Epithelial cell of prostate (primary cell): Measurements from ENCODE around the gene CBLN3.
"Not testable (repeated sequence)": the region's sequence is repeated elsewhere in the genome, so short reads cannot be mapped to it uniquely, and the experiment has no call there.

Experiments
- DNase-seq: peaks from one replicate; pipeline ENCODE4 v3.0.0-alpha.2; 2011; ENCODE audit warnings: low read depth, low spot score
- H3K27ac ChIP-seq: fragments of 450-650 bp; 2 replicates; pipeline ENCODE4 v1.5.1; 2017; ENCODE audit warnings: mild to moderate bottlenecking

The CBLN3 gene

DNA sequence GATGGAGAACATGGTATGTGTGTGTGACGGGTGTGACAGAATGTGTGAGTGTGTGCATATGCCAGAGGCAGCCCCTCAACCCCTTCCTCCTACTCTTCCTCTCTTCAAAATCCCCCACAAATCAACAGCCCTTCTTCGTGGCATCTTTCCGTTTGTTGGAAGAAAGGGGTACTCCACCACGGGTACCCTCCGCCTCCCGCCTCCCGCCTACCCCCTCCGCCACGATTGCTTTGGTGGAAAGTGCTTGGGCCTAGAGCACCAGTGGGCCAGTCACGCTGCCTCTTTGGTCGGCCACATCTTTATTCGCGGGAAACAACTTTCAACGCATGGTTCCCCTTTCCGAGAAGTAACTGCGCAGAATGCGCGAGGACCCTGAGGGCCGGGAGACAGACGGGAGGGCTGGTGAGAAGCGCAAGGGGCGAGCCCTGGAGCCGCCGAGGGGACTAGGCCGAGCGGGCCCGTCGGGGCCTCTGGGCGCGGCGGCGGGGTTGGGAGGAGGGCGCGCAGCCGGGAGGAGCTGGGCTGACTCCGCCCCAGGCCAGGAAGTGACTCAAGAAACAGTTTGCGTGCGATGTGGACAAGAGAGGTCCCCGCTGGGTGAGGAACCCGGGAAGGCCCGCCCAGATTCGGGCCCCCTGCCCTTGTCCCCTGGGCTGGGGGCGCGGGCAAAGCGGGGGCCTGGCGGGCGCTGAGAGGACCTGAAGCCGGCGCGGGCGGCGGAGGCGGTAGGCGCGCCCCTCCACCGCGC, at the start of gene CBLN3, which contains the start of gene KHNYN:
TSS of gene CBLN3 (minus strand) at position 274 of the 748 bp plus-strand sequence. CDS start 614 bp downstream, outside the sequence.
TSS of gene KHNYN (plus strand) at position 560 of the 748 bp plus-strand sequence. CDS start 777 bp downstream, outside the sequence.
- DNase-seq, result peak; percentile 49
- H3K27ac ChIP-seq, result peak within 1 kb of the TSS; percentile 96

DNA sequence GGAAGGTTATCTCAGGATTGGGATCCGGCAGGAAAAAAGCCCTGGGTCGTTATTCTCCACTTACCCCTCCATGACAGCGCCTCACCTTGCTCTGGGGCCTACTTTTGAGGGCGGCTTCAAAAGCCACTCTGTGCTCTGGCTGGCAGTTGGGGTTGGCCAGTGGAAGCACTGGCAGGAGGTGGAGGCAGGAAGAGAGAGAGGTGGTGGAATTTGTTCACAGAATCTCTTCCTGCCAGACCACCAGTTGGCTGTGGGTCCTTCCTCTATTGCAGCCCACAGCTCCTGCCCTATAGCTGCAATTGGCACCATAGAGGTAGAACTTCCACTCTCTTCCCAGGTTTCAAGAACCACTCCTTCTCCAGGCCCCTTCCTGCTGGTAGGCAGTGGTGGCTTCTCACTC, 45.8 kb upstream of the CBLN3 start:
- no peak overlapping the region for H3K27ac ChIP-seq
- no peak for DNase-seq

DNA sequence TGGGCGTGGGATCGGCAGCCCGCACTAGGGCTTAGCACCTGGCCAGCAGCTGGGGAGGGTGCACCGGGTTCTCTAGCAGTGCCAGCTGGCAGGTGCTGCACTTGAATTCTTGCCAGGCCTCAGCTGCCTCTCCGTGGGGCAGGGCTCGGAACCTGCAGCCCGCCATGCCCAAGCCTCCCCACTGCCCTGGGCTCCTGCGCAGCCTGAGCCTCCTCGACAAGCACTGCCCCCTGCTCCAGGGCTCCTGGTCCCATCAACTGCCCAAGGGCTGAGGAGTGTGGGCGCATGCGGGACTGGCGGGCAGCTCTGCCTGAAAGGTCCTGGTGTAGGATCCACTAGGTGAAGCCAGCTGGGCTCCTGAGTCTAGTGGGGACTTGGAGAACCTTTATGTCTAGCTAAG, 43.7 kb upstream of the CBLN3 start:
- H3K27ac ChIP-seq, result no peak overlapping the region
- no peak for DNase-seq

DNA sequence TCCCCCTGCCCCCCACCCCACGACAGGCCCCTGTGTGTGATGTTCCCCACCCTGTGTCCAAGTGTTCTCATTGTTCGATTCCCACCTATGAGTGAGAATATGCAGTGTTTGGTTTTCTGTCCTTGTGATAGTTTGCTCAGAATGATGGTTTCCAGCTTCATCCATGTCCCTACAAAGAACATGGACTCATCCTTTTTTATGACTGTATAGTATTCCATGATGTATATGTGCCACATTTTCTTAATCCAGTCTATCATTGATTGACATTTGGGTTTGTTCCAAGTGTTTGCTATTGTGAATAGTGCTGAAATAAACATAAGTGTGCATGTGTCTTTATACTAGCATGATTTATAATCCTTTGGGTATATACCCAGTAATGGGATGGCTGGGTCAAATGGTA, 41.0 kb upstream of the CBLN3 start:
- not testable (repeated sequence) for DNase-seq, H3K27ac ChIP-seq

DNA sequence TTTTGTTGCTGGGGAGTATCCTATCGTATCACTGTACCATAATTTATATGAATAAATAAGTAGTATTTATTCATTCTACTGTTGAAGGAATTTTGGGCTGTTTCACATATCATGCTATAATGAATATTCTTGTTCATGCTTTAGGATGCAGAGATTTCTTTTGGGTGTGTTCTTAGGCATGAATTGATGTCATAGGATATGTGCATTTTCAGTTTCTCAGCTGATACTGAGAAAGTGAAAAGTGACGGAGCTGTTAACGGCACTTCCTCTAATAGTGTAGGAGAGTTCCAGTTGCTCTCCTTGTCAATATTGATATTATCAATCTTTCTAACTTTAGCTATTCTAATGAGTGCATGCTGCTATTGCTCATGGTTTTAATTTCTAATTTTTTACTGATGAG, 36.3 kb upstream of the CBLN3 start:
- DNase-seq, result no peak
- no peak overlapping the region for H3K27ac ChIP-seq

DNA sequence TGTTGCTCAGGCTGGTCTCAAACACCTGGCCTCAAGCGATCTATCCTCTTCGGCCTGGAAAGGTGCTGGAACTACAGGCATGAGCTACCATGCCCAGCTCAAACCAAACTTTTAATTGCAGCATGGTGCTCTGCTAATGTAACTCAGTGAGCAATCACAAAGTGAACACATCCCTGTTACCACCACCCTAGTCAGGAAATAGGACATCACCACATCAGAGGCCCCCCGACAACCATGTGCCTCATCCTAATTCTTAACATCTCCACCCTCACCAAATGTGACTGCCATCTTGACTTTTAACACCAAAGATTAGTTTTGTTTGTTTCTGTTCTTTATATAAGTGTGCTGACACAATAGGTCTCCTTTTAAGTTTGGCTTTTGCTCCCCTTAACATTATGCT, 35.9 kb upstream of the CBLN3 start:
- no peak overlapping the region for H3K27ac ChIP-seq
- DNase-seq, result no peak

DNA sequence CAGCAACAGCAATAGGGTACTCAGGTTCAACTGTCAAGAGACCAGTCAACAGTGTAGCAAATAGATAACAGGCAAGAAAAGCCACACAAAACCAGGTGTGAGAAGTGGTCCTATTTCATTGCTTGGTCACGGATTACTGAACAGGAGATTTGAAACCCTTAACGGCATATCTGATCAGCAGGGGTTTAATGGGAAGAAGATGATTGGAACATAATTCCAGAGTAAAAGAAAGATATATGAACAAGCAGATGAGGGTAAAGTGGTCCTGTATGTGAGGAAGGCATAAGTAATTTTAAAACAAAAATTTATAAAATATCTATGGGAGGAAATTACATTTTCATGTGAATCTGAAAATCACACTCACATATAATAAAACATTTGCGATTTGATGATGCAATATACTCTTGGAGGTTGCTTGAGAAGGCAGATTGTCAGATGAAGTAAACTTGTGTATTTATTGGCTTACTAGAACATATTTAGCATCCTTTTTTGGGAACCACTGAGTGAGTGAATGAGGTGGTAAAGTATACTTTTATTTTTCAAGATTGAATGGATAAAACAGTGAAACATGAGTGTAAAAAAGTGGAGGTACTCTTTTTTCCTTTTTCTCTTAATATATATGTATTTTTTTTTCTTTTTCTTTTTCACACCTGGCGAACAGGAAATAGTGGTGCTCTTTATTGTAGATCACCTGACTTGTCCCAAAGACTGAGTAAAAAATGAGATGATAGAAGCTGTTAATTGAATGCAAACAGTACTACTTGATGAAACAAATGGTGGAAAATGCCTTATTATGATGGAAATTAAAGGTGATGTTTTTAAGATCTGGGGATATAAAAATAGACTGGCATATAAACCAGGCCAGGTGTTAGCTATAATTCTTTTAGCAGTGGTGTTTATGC, 34.7 kb upstream of the CBLN3 start:
- no peak overlapping the region for H3K27ac ChIP-seq
- no peak for DNase-seq

DNA sequence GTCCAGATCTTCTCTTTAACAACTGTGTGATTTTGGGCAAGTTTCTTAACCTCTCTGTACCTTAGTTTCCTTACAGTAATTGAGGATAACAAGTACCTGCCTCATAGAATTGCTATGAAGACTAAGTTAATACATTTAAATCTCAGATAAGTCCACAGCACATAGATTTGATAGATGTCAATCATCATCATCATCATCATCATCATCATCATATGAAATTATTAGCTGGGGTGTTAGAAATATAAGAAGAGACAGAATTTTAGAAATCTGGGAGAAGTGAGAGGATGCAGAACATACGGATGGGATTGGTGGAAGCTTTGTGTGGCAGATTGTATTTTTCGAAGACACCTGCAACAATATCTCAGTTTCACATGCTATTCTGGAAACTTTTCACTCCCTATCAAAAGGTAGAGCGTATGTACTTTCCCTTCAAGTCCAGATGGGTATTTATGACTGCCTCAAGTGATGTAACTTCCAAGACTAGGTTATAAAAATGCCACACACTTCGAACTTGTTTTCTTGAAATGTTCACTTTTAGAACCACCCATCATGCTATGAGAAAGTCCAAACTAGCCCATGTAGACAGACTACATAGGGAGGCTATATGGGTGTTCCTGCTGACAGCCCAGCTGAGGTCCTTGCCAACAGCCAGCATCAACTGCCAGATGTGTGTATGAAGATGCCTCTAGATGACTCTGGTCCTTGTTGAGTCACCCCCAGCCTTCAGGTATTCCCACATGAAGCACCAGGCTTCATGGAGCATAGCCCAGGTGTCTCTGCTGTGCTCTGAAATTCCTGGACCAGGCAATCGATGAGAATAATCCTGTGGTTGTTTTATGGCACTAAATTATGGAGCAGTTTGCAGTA, 33.8 kb upstream of the CBLN3 start:
- H3K27ac ChIP-seq, result no peak overlapping the region
- no peak for DNase-seq

DNA sequence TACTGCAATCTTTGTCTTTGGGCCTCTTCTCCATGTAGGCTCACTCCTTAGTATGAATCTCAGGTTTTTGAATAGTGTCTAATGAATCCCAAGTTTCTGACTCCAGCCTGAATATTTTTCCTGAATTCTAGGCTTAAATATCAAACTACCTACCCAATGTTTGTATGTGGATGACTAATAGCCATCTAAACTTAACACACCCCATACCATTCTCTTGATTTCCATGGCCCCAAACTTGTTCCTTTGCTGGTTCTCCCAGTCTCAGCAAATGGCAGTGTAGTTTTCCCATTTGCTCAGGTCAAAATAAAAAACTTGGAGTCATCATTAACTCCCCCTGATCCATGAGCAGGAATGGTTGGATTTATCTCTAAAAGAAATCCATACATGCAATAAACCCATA, 31.9 kb upstream of the CBLN3 start:
- H3K27ac ChIP-seq, result peak overlapping the region; percentile 56
- no peak for DNase-seq

DNA sequence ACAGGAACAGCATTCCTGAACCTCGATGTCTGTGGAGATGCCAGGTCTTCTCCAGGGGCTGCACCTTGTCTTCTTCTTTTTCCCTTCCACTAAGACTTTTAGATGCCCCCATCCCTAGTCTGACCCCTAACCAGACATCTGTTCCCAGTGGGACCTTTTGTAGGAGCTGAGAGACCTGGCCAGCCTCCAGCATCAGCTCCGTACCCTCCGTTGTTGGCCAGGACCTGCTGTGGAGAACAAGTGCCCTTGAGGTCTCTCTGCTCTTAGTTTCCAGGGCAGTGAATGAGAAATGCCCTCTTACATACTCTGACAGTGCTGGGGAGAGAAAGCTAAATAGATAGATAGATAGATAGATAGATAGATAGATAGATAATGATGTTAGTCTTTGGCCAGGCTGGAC, 29.9 kb upstream of the CBLN3 start:
- H3K27ac ChIP-seq, result no peak overlapping the region
- DNase-seq, result no peak

DNA sequence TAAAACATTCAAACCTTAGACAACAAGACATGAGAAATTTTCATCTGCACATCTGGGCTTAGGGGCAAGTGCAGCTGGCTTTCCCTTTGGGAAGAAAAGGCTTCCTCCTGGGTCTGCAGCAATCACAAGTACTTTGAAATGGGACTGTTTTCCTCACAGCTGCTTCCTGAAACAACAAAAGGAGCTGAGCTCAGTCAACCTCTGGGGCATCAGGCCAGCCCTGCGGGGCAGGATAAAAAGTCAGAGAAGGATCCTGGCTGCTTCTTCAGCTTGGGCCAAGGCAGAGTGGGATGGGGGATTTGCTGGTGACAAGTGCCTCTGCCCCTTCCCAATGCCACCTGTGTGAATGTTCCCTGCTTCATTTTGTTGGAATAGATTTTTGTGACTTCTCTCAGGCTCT, 29.3 kb upstream of the CBLN3 start:
- no peak overlapping the region for H3K27ac ChIP-seq
- DNase-seq, result no peak

DNA sequence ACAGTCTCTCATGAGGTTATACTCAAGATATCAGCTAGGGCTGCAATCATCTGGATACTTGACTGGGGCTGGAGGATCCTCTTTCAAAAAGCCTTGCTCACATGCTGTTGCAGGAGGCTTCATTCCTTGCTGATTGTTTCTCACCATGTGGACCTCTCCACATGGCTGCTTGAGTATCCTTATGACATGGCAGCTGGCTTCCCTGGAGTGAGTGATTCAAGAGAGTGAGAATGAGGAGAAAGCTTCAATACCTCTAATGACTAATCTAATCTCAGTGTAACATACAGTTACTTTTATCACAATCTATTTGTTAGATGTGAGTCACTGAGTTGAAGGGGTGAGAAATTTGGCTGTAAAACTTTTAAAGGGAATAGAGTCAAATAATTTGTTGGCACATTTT, 27.5 kb upstream of the CBLN3 start:
- DNase-seq, result no peak
- H3K27ac ChIP-seq, result no peak overlapping the region

DNA sequence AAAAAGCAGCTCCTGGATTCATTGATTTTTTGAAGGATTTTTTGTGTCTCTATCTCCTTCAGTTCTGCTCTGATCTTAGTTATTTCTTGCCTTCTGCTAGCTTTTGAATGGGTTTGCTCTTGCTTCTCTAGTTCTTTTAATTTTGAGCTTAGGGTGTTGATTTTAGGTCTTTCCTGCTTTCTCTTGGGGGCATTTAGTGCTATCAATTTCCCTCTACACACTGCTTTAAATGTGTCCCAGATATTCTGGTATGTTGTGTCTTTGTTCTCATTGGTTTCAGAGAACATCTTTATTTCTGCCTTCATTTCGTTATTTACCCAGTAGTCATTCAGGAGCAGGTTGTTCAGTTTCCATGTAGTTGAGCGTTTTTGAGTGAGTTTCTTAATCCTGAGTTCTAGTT, 21.4 kb upstream of the CBLN3 start:
- not testable (repeated sequence) for H3K27ac ChIP-seq, DNase-seq

DNA sequence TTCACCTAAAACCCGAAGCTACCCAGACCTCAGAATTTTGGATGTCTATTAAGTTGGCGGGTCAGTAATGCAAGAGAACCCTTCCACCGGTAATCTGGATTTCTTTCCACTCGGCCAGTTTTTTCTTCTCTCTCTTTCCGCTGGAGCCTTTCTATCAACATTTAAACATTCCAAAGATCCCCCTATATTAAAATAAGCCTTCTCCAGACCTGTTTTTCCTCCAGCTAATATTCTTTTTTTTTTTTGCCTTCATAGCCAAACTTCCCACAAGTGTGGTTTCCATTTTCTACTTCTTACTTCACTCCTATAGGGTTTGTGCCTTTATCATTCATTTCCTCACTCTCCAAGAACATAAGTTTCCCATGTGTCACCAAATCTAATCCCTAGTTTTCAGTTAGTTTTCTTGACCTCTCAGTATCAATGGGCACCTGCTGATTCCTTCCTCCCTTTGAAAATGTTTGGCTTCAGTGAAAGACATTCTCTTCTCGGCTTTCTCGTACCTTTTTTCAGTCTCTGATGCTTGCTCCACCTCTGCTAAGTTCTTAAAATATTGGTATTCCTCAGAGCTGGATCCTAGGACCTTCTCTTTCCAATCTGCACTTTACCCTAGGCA, 13.7 kb upstream of the CBLN3 start:
- H3K27ac ChIP-seq, result peak overlapping the region; percentile 98
- DNase-seq, result no peak

DNA sequence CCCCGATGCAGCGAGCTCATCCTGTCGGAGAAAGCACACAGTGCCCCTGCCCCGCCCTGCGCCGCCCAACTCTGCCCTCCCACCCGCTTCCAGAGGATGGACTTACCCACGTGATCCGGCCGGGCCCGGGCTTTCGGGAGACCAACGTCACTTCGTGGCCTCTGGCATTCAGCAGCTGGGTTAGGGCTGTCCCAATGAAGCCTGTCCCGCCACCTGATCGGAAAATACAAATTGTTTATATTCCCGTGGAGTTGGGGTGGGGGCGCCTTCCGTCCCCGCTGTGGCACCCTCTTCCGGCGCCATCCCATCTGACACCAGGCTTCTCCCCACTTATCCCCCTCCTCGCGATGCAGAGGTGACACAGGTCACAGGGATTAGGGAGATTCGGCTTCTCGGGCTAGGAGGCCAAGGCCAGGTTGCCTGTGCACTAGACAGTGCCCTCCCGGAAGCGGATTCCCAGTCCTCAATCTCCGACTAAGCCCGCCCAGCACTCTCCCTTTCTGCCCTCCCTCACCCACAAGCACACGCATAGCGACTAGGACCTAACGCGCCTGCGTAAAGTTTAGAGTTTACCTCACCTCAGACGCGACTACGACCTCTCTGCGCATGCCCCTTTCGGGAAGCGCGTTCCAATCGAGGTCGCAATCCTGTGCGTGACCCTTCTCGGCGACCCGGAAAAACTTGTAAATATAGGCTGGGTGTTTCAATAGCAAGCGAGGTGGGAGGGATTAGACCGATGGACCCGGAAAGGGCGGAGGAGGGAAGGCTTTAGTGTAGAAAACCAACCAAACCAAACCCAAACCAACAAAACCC, 13.0 kb upstream of the CBLN3 start, which contains the start of gene SDR39U1:
TSS of gene SDR39U1 (minus strand) at position 537 of the 813 bp plus-strand sequence. CDS start at position 530, 7 bp downstream.
- H3K27ac ChIP-seq, result peak within 1 kb of the TSS; percentile 98
- DNase-seq, result peak; percentile 88

DNA sequence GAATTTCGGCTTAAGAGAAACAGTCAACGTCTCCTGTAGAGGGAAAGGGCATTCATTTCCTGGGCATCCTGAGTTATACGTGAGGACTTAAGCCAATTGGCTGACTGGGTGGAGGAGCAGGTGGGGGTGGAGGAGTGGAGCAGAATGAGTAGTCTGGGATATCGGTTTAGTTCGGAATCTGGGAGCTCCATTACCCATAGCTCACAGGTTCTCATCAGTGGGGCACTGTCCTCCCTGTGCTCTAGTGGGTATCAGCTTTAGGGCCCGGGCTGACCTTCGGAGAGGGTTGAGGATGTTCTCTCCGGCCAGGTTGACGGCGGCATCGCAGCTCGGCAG, 12.4 kb upstream of the CBLN3 start:
- DNase-seq, result no peak
- peak overlapping the region; percentile 98 for H3K27ac ChIP-seq

DNA sequence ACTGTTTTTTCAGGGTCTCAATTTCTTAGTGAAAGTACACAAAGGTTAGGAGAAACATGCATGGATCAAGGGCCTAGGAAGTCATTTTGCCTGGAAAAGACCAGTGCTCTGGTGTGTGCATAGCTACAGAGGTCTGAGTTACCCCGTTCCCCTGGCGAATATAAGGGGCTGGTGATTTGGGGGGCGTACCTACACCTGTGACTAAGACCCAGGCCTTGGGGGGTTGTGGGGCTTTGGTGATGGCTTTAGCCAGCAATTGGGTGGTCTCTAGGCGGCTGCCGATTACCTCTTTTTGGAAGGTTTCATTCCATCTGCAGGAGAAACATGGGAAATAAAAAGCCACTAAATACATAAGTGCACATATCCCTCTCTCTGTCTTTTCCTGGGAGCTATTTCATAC, 12.0 kb upstream of the CBLN3 start:
- H3K27ac ChIP-seq, result peak overlapping the region; percentile 98
- DNase-seq, result no peak

DNA sequence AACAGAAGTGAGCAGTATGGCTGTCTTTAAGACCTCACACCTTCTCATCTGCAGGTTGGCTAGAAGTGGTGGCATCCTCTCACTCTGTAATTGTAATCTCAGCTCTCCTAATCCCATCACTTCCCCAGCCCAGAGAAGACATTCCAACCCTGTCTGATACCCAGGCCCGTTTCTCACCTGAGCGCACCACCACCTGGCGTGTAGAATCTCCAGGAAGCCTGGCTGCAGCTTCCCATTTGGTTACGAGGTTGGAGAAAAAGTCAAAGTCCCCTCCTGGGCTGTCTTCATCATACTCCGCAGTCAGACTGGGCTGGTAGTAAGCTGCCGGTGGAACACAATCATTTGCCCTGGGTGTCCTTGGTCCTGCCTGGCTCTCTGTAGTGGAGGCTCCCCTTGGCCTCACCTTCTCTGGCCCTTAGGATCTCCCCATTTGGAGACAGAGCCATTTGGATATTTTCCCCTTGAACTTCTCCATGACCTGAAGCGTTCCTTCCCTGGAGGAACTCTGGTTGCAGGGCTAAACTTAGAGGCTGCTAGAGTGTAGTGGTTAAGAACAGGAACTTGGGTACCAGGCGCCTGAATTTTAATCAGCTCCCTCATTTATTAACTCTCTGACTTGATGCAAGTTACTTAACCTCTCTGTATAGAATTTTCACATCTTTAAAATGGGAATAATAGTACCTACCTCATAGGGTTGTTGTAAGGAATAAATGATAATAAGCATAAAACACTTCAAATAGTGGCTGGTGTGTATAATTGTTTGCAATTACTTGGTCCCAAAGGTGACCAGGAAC, 11.3 kb upstream of the CBLN3 start:
- H3K27ac ChIP-seq, result peak overlapping the region; percentile 98
- no peak for DNase-seq
